ENCODE measurements around the gene SGSM1.

SGSM1 gene

GRCh38 chr22:24878969-24879368, 73.0 kb downstream of the SGSM1 start:
- H4K20me1 ChIP-seq (ENCODE audit: insufficient read depth, low read length) = no peaks in the 10 kb centered on the region
- H3K36me3 ChIP-seq (ENCODE audit: insufficient read depth, low read length) = no peaks in the 10 kb centered on the region
- H3K4me1 ChIP-seq (ENCODE audit: insufficient read depth, low read length) = no peaks in the 10 kb centered on the region
- H3K9me3 ChIP-seq (ENCODE audit: insufficient read depth, low read length, severe bottlenecking) = peaks cover 3% of the 10 kb centered on the region
- H3K9ac ChIP-seq (ENCODE audit: low read depth, low read length) = no peak overlapping the region
- H3K27ac ChIP-seq (ENCODE audit: low read length) = no peak overlapping the region
- DNase-seq (no peak), ATAC-seq (ENCODE audit: insufficient read depth, low read depth) (no peak)
- no peak overlapping the region for H2AFZ ChIP-seq (ENCODE audit: low read depth, low read length)
- H3K27me3 ChIP-seq (ENCODE audit: insufficient read depth, low read length, poor library complexity) = no peaks in the 10 kb centered on the region
- H3K4me3 ChIP-seq (ENCODE audit: low read depth in 1 of 2, low read length in 2 of 2) = no peak overlapping the region
- H3K79me2 ChIP-seq (ENCODE audit: insufficient read depth, low read length) = no peaks in the 10 kb centered on the region
- TF ChIP-seq CTCF (IDR thresholded peaks at IDR 0.05; ENCODE audit: borderline replicate concordance, extremely low read depth, low read length, poor library complexity, severe bottlenecking) (no peak), EZH2 (IDR thresholded peaks at IDR 0.05; ENCODE audit: borderline replicate concordance, low read depth, low read length, severe bottlenecking) (no peak)
- no peak overlapping the region for H3K4me2 ChIP-seq (ENCODE audit: insufficient read depth, low read length)

GRCh38 chr22:24883432-24883831, 77.4 kb downstream of the SGSM1 start:
- H3K27me3 ChIP-seq (ENCODE audit: insufficient read depth, low read length, poor library complexity) = no peaks in the 10 kb centered on the region
- H3K27ac ChIP-seq (ENCODE audit: low read length) = no peak overlapping the region
- no peak overlapping the region for H3K4me3 ChIP-seq (ENCODE audit: low read depth in 1 of 2, low read length in 2 of 2)
- no peaks in the 10 kb centered on the region for H3K9me3 ChIP-seq (ENCODE audit: insufficient read depth, low read length, severe bottlenecking)
- no peaks in the 10 kb centered on the region for H3K4me1 ChIP-seq (ENCODE audit: insufficient read depth, low read length)
- TF ChIP-seq EZH2 (IDR thresholded peaks at IDR 0.05; ENCODE audit: borderline replicate concordance, low read depth, low read length, severe bottlenecking) (no peak), CTCF (IDR thresholded peaks at IDR 0.05; ENCODE audit: borderline replicate concordance, extremely low read depth, low read length, poor library complexity, severe bottlenecking) (no peak)
- H4K20me1 ChIP-seq (ENCODE audit: insufficient read depth, low read length) = no peaks in the 10 kb centered on the region
- DNase-seq = no peak
- H3K9ac ChIP-seq (ENCODE audit: low read depth, low read length) = no peak overlapping the region
- no peak for ATAC-seq (ENCODE audit: insufficient read depth, low read depth)
- no peaks in the 10 kb centered on the region for H3K36me3 ChIP-seq (ENCODE audit: insufficient read depth, low read length)
- H2AFZ ChIP-seq (ENCODE audit: low read depth, low read length) = no peak overlapping the region
- no peak overlapping the region for H3K4me2 ChIP-seq (ENCODE audit: insufficient read depth, low read length)
- H3K79me2 ChIP-seq (ENCODE audit: insufficient read depth, low read length) = no peaks in the 10 kb centered on the region

GRCh38 chr22:24887260-24887659, 81.2 kb downstream of the SGSM1 start:
- Histone ChIP-seq H3K36me3 (ENCODE audit: insufficient read depth, low read length) (no peaks in the 10 kb centered on the region), H3K4me1 (ENCODE audit: insufficient read depth, low read length) (no peaks in the 10 kb centered on the region)

More at GRCh38 chr22:24887260-24887659, 81.2 kb downstream of the SGSM1 start:
- DNase-seq = no peak
- H3K27ac ChIP-seq (ENCODE audit: low read length) = no peak overlapping the region
- H3K79me2 ChIP-seq (ENCODE audit: insufficient read depth, low read length) = no peaks in the 10 kb centered on the region
- H3K4me2 ChIP-seq (ENCODE audit: insufficient read depth, low read length) = no peak overlapping the region
- no peak overlapping the region for H3K4me3 ChIP-seq (ENCODE audit: low read depth in 1 of 2, low read length in 2 of 2)
- no peak overlapping the region for H3K9ac ChIP-seq (ENCODE audit: low read depth, low read length)
- no peak overlapping the region for H2AFZ ChIP-seq (ENCODE audit: low read depth, low read length)
- no peak for ATAC-seq (ENCODE audit: insufficient read depth, low read depth)
- no peaks in the 10 kb centered on the region for H3K27me3 ChIP-seq (ENCODE audit: insufficient read depth, low read length, poor library complexity)
- H4K20me1 ChIP-seq (ENCODE audit: insufficient read depth, low read length) = no peaks in the 10 kb centered on the region
- H3K9me3 ChIP-seq (ENCODE audit: insufficient read depth, low read length, severe bottlenecking) = no peaks in the 10 kb centered on the region
- TF ChIP-seq EZH2 (IDR thresholded peaks at IDR 0.05; ENCODE audit: borderline replicate concordance, low read depth, low read length, severe bottlenecking) (no peak), CTCF (IDR thresholded peaks at IDR 0.05; ENCODE audit: borderline replicate concordance, extremely low read depth, low read length, poor library complexity, severe bottlenecking) (no peak)

All from DND-41 (cell line).